22Rv1 (cell line): Measurements from ENCODE around the gene LRRC3.

Source experiments
- CTCF ChIP-seq: fragments of 450-650 bp; IDR thresholded peaks from 2 replicates; pipeline ENCODE4 v1.5.1; 2017; ENCODE audit warnings: mild to moderate bottlenecking
- ZFX ChIP-seq: fragments of 450-650 bp; IDR thresholded peaks from 2 replicates; pipeline ENCODE4 v1.6.1; 2017; ENCODE audit warnings: antibody characterized with exemption, borderline replicate concordance

- TF ChIP-seq CTCF (no peak), ZFX (no peak)
Observed at GRCh38 chr21:44450402-44450801, 4.9 kb upstream of the LRRC3 start.
